Liver (tissue), 9 donors: Measurements from ENCODE around the gene HIVEP2. TPM values are rescaled to one million over a fixed set of nuclear protein-coding genes. Genes with fewer than 3 reads are reported as not detected.

Source experiments
- DNase-seq: peaks from one replicate; pipeline ENCODE4 v3.0.0-alpha.2; 2017; ENCODE audit warnings: low spot score
- H3K27ac ChIP-seq, 2 donors: one replicate each; pipeline ENCODE4 v1.7.0; 2013; ENCODE audit warnings: inconsistent platforms in 2 of 2, low read length in 2 of 2, control low read depth in 1 of 2, low read depth in 1 of 2, mild to moderate bottlenecking in 1 of 2
- H3K27me3 ChIP-seq, 4 donors: one replicate each; pipeline versions ENCODE4 v1.6.1 to v1.7.0; 2013; ENCODE audit warnings: low read length in 3 of 4, inconsistent platforms in 1 of 4, mild to moderate bottlenecking in 1 of 4, moderate library complexity in 1 of 4; ENCODE audit not compliant: control insufficient read depth in 4 of 4, insufficient read depth in 4 of 4
- H3K36me3 ChIP-seq, 4 donors: one replicate each; pipeline versions ENCODE4 v1.6.1 to v1.7.0; 2013; ENCODE audit warnings: low read length in 3 of 4, mild to moderate bottlenecking in 3 of 4, low read depth in 1 of 4, moderate library complexity in 1 of 4; ENCODE audit not compliant: control insufficient read depth in 4 of 4, insufficient read depth in 3 of 4
- H3K4me1 ChIP-seq, 4 donors: one replicate each; pipeline versions ENCODE4 v1.6.1 to v1.7.0; 2013; ENCODE audit warnings: low read length in 3 of 4, mild to moderate bottlenecking in 3 of 4, moderate library complexity in 1 of 4; ENCODE audit not compliant: control insufficient read depth in 4 of 4, insufficient read depth in 4 of 4
- H3K4me3 ChIP-seq, 3 donors: one replicate each; pipeline versions ENCODE4 v1.6.1 to v1.7.0; 2013; ENCODE audit warnings: low read length in 3 of 3, control low read depth in 1 of 3, low read depth in 1 of 3, mild to moderate bottlenecking in 1 of 3
- H3K9ac ChIP-seq, 2 donors: one replicate each; pipeline ENCODE4 v1.7.0; 2013; ENCODE audit warnings: low read length in 2 of 2, mild to moderate bottlenecking in 2 of 2, moderate library complexity in 2 of 2, control low read depth in 1 of 2, low read depth in 1 of 2
- H3K9me3 ChIP-seq, 4 donors: one replicate each; pipeline versions ENCODE4 v1.6.1 to v1.7.0; 2013; ENCODE audit warnings: low read length in 3 of 4; ENCODE audit not compliant: control insufficient read depth in 4 of 4
- ATF3 ChIP-seq: IDR thresholded peaks from 2 replicates; pipeline ENCODE4 v1.6.1; 2016; ENCODE audit warnings: antibody characterized with exemption
- FOXA2 ChIP-seq: IDR thresholded peaks from 2 replicates; pipeline ENCODE4 v1.6.1; 2016; ENCODE audit warnings: antibody characterized with exemption
- GABPA ChIP-seq, 2 donors: IDR thresholded peaks in 1 of 2; conservative IDR thresholded peaks in 1 of 2; 2 replicates each; pipeline ENCODE4 v1.6.1; 2016; ENCODE audit warnings: antibody characterized with exemption in 2 of 2, mild to moderate bottlenecking in 1 of 2, moderate library complexity in 1 of 2
- HNF4A ChIP-seq, 2 donors: conservative IDR thresholded peaks; 2 replicates each; pipeline ENCODE4 v1.6.1; 2016; ENCODE audit warnings: antibody characterized with exemption in 2 of 2, mild to moderate bottlenecking in 2 of 2
- HNF4G ChIP-seq: IDR thresholded peaks from 2 replicates; pipeline ENCODE4 v1.6.1; 2016; ENCODE audit warnings: antibody characterized with exemption
- JUND ChIP-seq, 2 donors: IDR thresholded peaks; 2 replicates each; pipeline ENCODE4 v1.6.1; 2016; ENCODE audit warnings: antibody characterized with exemption in 2 of 2
- NR2F2 ChIP-seq: IDR thresholded peaks from 2 replicates; pipeline ENCODE4 v1.6.1; 2016; ENCODE audit warnings: antibody characterized with exemption
- RAD21 ChIP-seq, 2 donors: IDR thresholded peaks; 2 replicates each; pipeline ENCODE4 v1.6.1; 2016; ENCODE audit warnings: antibody characterized with exemption in 2 of 2, mild to moderate bottlenecking in 2 of 2
- REST ChIP-seq: IDR thresholded peaks from 2 replicates; pipeline ENCODE4 v1.6.1; 2016; ENCODE audit warnings: antibody characterized with exemption, mild to moderate bottlenecking
- SP1 ChIP-seq: IDR thresholded peaks from 2 replicates; pipeline ENCODE4 v1.6.1; 2018; ENCODE audit warnings: antibody characterized with exemption, mild to moderate bottlenecking
- TAF1 ChIP-seq: conservative IDR thresholded peaks from 2 replicates; pipeline ENCODE4 v1.6.1; 2016; ENCODE audit warnings: antibody characterized with exemption, mild to moderate bottlenecking
- YY1 ChIP-seq: IDR thresholded peaks from 2 replicates; pipeline ENCODE4 v1.6.1; 2016; ENCODE audit warnings: antibody characterized with exemption, mild to moderate bottlenecking
- ZBTB33 ChIP-seq: IDR thresholded peaks from 2 replicates; pipeline ENCODE4 v1.6.1; 2016; ENCODE audit warnings: antibody characterized with exemption
- WGBS: extraction: QIAGEN DNeasy Blood & Tissue Kit; methylation state at CpG from one replicate; pipeline ENCODE4 v1.1.7; 2013; 5-methylcytosine and 5-hydroxymethylcytosine counted together
- polyA plus RNA-seq, 2 donors: library from polyadenylated mRNA; stranded (reverse) in 1 of 2; unstranded in 1 of 2; fragments of 200-250 nt in 1 of 2; fragments of >200 nt in 1 of 2; fragmentation: Nextera tagmentation in 1 of 2; extraction: Ambion mirVana in 1 of 2; gene quantifications; one replicate each; pipeline versions ENCODE4 v1.2.1 to v1.2.3, GENCODE V29; 2013 to 2015
- total RNA-seq, 2 donors: library from RNA; depleted of rRNA; stranded (reverse); fragments of >200 nt; gene quantifications; one replicate each; pipeline ENCODE4 v1.2.3, GENCODE V29; 2014
- TF ChIP-seq, protein P1 (sequence below): IDR thresholded peaks from 2 replicates; pipeline ENCODE4 v1.6.1; 2016; ENCODE audit warnings: antibody characterized with exemption
- TF ChIP-seq, protein P2 (sequence below): fragments of 150-350 bp; IDR thresholded peaks from 2 replicates; pipeline ENCODE4 v1.5.1; 2017; ENCODE audit warnings: improper control_type of control experiment, low read depth, low read length; ENCODE audit not compliant: missing input control
- donor health status: healthy.
- donor health status: healthy.
- donor health status: healthy.
- donor health status: healthy.
- donor health status: healthy.

Gene HIVEP2
- total and polyA plus RNA-seq, 4 donors: 0.82 to 6.6 (median 1.3) TPM

DNA sequence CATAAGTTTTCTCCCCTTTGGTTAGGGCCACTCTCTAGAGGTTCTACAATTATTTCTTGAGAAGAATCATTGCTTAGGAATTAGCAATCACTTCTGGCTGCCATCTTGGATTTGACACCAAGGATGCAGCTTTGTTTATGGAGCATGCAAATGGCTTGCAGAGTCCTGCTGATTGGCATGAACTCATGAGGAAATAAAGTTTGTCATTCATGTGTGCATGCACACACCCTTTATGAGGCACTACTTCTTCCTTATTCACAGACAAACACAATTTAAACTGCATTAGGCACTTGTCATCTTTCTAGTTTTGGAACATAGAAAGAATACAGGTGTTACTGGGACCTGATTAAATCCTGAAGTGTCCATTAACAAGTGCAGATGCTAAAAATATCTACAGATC is 42.5 kb upstream of the HIVEP2 start:
- H3K9me3 ChIP-seq: no peaks in the 10 kb centered on the region
- no peaks in the 10 kb centered on the region for H3K27me3 ChIP-seq
- no peaks in the 10 kb centered on the region for H3K36me3 ChIP-seq
- TF ChIP-seq TAF1: no peak
- no peak for TF ChIP-seq SP1
- TF ChIP-seq REST: no peak
- no peak for TF ChIP-seq GABPA (IDR thresholded peaks at IDR 0.05 in 1 of 2, conservative IDR thresholded peaks at IDR 0.05 in 1 of 2)
- no peak for TF ChIP-seq YY1
- no peak for TF ChIP-seq ZBTB33
- no peak for TF ChIP-seq HNF4G
- H3K4me1 ChIP-seq: no peaks in the 10 kb centered on the region
- H3K9ac ChIP-seq: no peak overlapping the region
- no peak overlapping the region for H3K27ac ChIP-seq
- DNase-seq: no peak
- H3K4me3 ChIP-seq: no peak overlapping the region

- Histone ChIP-seq H3K27me3 (no peaks in the 10 kb centered on the region), H3K4me3 (no peak overlapping the region), H3K9ac (no peak overlapping the region), H3K9me3 (no peaks in the 10 kb centered on the region), H3K36me3 (no peaks in the 10 kb centered on the region), H3K4me1 (no peaks in the 10 kb centered on the region), H3K27ac (no peak overlapping the region)
- no peak for TF ChIP-seq HNF4G
- TF ChIP-seq RAD21 (IDR thresholded peaks at IDR 0.05): no peak
- TF ChIP-seq JUND (IDR thresholded peaks at IDR 0.05): no peak
- TF ChIP-seq FOXA2: no peak
- DNase-seq: no peak
- WGBS: 72% methylated on average over 2 of the region's 2 CpGs
Measured at GRCh38 chr6:142985281-142985680, 40.3 kb upstream of the HIVEP2 start.

DNA sequence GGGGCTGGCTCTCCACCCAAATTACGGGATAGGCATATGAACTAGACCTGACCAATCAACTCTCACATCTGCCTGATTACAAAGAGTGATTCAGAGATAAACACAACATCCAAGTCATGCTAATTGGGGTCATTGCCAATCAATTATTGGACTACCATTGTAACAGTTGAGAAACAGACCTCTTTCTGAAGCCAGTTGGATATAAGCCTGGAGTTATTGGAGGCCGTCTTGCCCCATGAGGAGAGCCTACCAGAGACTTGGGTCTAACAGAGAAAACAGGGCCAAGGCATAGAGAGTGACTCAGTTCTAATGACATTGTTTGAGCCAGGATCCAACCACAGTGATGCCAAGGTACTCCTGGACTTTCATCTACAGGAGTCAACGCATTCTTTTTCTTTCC is 39.4 kb upstream of the HIVEP2 start:
- TF ChIP-seq, protein P1, sequence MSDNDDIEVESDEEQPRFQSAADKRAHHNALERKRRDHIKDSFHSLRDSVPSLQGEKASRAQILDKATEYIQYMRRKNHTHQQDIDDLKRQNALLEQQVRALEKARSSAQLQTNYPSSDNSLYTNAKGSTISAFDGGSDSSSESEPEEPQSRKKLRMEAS: no peak
- TF ChIP-seq YY1 (no peak), NR2F2 (no peak), HNF4A (conservative IDR thresholded peaks at IDR 0.05) (no peak), ZBTB33 (no peak), ATF3 (no peak), TAF1 (no peak)
- TF ChIP-seq, protein P2, sequence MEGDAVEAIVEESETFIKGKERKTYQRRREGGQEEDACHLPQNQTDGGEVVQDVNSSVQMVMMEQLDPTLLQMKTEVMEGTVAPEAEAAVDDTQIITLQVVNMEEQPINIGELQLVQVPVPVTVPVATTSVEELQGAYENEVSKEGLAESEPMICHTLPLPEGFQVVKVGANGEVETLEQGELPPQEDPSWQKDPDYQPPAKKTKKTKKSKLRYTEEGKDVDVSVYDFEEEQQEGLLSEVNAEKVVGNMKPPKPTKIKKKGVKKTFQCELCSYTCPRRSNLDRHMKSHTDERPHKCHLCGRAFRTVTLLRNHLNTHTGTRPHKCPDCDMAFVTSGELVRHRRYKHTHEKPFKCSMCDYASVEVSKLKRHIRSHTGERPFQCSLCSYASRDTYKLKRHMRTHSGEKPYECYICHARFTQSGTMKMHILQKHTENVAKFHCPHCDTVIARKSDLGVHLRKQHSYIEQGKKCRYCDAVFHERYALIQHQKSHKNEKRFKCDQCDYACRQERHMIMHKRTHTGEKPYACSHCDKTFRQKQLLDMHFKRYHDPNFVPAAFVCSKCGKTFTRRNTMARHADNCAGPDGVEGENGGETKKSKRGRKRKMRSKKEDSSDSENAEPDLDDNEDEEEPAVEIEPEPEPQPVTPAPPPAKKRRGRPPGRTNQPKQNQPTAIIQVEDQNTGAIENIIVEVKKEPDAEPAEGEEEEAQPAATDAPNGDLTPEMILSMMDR: no peak
- Histone ChIP-seq H3K27me3 (no peaks in the 10 kb centered on the region), H3K9ac (no peak overlapping the region), H3K4me3 (no peak overlapping the region), H3K27ac (no peak overlapping the region), H3K4me1 (no peaks in the 10 kb centered on the region), H3K9me3 (no peaks in the 10 kb centered on the region), H3K36me3 (no peaks in the 10 kb centered on the region)
- 98% methylated on average over 3 of the region's 3 CpGs for WGBS
- DNase-seq: no peak
